DND-41 (cell line): ENCODE measurements around the gene CPNE5.

ENCODE experiments used
- EZH2 ChIP-seq: IDR thresholded peaks from 3 replicates; pipeline ENCODE4 v1.6.1; 2012; ENCODE audit warnings: borderline replicate concordance, low read depth, mild to moderate bottlenecking, moderate library complexity, low read length, inconsistent platforms; ENCODE audit not compliant: severe bottlenecking
- TF ChIP-seq, protein P1 (sequence below): IDR thresholded peaks from 2 replicates; pipeline ENCODE4 v1.5.1; 2012; ENCODE audit warnings: borderline replicate concordance, low read length, moderate library complexity, mild to moderate bottlenecking; ENCODE audit not compliant: poor library complexity, severe bottlenecking; ENCODE audit errors: extremely low read depth

DNA sequence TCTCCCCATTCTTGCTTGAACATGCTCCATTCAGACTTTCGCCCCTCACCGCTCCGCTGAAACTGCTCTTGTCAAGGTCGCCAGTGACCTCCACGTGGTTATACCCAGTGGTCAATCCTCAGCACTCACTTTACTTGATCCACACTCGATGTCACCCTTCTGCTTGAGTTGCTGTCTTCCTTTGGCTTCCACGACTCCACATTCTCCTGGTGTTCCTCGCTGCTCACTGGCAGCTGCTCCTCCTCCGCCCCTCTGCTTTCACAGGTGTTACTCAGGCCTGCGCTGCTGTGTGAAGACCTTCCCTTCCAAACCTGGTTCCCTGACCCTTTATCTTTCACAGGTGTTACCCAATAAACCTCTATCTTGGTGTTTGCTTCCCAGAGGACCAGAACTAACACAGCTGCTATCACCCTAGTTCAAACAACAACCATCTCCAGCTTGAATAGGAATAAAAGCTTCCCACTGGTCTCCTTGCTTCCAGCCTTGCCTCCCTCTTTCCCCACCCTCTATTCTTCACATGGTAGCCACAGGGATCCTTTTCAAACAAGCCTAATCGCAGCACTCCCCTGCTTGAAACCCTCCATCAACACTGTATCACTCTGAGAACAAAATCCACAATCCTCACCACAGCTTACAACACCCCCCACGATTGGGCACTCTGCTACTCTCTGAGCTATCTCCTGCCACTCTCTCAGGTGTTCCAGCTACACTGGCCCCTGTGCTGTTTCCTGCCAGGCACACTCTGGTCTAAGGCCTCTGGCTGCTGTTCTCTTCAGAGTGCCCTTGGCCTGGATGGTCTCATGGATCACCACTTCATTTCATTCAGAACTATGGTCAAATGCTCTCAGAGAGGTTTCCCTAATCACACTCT lies 24.7 kb upstream of the CPNE5 start:
- TF ChIP-seq, protein P1, sequence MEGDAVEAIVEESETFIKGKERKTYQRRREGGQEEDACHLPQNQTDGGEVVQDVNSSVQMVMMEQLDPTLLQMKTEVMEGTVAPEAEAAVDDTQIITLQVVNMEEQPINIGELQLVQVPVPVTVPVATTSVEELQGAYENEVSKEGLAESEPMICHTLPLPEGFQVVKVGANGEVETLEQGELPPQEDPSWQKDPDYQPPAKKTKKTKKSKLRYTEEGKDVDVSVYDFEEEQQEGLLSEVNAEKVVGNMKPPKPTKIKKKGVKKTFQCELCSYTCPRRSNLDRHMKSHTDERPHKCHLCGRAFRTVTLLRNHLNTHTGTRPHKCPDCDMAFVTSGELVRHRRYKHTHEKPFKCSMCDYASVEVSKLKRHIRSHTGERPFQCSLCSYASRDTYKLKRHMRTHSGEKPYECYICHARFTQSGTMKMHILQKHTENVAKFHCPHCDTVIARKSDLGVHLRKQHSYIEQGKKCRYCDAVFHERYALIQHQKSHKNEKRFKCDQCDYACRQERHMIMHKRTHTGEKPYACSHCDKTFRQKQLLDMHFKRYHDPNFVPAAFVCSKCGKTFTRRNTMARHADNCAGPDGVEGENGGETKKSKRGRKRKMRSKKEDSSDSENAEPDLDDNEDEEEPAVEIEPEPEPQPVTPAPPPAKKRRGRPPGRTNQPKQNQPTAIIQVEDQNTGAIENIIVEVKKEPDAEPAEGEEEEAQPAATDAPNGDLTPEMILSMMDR: no peak
- no peak for TF ChIP-seq EZH2
